NCI-H2196 (cell line): ENCODE measurements around the gene HCAR1.
"Not testable (repeated sequence)": the region's sequence is repeated elsewhere in the genome, so short reads cannot be mapped to it uniquely, and the experiment has no call there.

Experiments
- DNase-seq: peaks from one replicate; lab custom pipeline; 2025; ENCODE audit not compliant: unreplicated experiment; lab: John Stamatoyannopoulos, UW

HCAR1 gene, protein sequence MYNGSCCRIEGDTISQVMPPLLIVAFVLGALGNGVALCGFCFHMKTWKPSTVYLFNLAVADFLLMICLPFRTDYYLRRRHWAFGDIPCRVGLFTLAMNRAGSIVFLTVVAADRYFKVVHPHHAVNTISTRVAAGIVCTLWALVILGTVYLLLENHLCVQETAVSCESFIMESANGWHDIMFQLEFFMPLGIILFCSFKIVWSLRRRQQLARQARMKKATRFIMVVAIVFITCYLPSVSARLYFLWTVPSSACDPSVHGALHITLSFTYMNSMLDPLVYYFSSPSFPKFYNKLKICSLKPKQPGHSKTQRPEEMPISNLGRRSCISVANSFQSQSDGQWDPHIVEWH

GRCh38 chr12:122730215-122731014, at the start of gene HCAR1:
HCAR1 (minus strand) TSS chr12:122730844; CDS start chr12:122730339, 505 bp downstream.
- no peak for DNase-seq

DNA sequence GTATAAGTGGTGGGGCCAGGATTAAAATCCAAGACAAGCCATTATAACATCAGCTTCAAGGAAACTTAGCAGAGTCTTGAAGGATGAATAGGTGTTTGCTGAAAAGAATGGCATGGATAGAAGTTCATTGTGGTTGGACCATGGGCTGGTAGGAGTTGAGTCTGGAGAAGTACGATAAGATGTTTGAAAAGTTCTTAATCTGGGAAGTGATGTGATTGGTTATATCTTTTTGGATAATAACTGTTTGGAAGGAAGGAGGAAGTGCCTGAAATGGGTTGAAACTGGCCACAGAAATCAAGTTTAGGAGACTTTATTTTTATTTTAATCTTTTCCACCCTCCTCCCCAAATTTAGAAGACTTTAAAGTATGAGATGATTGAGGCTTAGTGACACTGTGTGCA, 26.9 kb upstream of the HCAR1 start:
- DNase-seq, result no peak

DNA sequence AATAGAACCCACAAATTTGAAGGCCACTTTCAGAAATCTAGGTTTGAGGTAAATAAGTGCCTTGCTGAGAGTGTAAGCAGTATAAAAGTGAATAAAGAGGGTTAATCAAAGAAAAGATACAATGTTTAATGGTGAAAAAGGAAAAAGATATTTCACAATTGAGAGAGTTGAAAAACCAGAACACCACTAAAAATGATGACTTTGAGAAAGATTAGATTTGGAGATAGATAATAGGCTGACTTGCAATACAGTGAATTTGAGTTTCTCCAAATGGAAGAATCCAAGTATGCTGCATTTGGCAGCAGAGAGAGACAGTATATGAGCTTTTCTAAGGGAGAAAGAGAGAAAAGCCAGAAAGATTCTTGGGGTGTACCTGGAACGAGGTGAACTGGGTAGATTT, 24.1 kb upstream of the HCAR1 start:
- DNase-seq, result no peak

DNA sequence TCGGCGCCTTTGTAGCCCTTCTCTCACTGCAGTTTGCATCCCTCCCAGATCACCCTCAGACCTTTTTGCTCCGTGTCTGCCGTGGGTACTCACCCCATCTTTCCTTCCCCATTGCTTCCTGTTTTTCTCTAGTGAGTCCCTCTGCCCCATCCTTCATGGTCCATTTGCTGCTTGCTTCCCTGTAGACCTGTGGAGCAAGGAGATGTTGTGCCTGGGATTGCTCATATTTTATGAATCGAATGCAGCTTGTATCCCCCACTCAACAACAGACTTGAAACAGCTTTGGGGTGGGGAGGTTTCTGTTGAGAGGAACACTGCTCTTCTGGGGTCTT, 22.6 kb upstream of the HCAR1 start:
- no peak for DNase-seq

DNA sequence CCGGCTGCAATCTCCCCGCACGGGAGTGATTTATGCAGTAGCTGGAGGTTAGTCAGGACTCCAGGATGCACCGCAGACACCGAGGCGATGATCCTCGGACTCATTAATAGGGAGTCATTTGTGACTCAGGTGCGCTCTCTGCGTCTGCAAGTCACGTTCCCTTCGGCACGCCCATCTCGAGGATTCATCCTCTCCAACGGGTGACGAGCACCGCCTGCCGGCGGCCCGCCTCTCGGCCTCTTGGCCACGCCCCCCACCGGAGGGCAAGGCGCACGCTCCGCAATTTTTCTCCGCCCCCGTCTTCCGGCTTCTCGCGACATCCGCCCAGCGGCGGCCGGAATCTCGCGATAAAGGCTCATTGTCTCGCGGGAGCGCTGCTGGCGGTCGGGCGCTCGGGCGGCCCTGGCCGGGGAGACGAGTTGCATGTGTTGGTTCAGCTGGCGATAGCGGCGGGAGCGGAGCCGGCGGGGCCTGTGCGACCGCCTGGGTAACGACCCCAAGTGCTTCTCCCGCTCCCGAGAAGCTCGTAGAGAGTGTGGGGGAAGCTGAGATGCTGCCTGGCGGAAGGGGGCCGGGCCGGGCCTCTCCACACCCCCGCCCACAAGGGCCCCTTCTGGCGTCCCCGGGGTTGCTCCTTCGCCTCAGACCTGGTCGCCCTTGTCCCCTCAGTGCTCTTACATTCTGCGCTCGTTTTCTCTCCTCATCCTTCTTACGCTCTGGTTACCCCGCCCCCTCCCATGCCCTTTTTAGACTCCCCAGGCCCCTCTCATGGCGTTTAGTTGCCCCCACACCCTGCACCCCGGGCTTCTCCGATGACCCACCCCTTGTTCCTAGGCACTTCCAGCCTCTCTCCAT, 22.0 kb upstream of the HCAR1 start, which contains the start of gene DENR:
DENR (plus strand) TSS at position 361 of the 855 bp plus-strand sequence. CDS start 878 bp downstream, outside the sequence.
- DNase-seq, result peak; percentile 99

- DNase-seq, result not testable (repeated sequence)
Measured at GRCh38 chr12:122750781-122751515, 20.3 kb upstream of the HCAR1 start.

- DNase-seq, result no peak
Measured at GRCh38 chr12:122749569-122750332, 19.1 kb upstream of the HCAR1 start.

GRCh38 chr12:122747224-122748135, 16.8 kb upstream of the HCAR1 start:
- no peak for DNase-seq

DNA sequence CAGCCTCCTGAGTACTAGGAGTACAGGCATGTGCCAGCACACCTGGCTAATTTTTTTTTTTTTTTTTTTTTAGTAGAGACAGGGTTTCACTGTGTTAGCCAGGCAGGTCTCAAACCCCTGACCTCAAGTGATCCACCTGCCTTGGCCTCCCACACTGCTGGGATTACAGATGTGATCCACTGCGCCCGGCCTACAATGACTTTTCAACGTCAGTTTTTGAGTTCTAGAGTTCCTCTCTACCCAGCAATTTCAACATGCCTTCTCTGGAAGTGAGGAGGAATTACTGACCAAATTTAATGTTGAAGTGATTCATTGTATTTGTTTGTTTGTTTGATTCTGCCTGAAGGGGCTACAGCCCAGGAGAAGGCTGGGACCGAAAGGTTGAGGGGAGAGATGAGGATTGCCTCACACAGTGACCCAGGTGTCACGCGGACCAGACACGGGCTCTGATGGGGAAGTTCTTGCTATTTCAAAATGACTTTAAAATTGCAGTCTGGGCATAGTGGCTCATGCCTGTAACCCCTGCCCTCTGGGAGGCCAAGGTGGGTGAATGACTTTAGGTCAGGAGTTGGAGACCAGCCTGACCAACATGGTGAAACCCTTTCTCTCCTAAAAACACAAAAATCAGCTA, 13.4 kb upstream of the HCAR1 start:
- DNase-seq, result no peak

- no peak for DNase-seq
Measured at GRCh38 chr12:122740351-122740750, 9.7 kb upstream of the HCAR1 start.

DNA sequence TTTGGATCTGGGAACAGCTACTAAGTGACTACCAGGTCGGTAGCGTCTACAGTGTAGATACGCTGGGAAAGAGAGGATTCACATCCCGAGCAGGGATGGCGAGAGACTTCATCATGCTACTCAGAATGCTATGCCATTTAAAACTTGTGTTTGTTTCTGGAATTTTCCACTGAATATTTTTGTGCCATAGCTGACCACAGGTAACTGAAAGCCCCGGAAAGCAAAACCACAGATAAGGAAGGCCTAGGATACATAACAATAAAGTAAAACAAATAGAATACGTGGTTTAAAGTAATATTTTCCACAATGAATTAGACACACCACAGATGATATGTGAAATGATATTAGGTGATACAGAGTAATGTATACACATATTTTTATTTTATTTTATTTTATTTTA, 7.9 kb upstream of the HCAR1 start:
- no peak for DNase-seq

DNA sequence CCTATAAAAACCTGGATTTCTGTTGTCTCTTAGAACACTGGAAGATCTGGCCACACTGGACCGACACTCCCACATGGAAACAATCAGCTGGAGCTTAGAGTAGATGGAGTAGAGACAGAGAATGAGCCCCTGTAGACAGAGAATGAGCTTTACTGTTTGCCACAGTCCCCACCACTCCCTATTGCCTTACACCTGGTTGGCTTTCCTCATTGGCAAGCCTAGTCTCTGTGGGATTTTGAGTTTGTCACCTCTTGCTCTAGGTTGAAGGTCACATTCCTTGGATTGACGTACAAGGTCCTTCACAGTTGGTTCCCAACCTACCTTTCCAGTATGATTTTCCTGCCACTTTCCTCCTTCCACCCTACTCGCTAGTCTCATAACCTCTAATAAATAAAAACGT, 2.0 kb upstream of the HCAR1 start:
- no peak for DNase-seq

GRCh38 chr12:122732170-122732569, 1.5 kb upstream of the HCAR1 start:
- DNase-seq, result no peak

DNA sequence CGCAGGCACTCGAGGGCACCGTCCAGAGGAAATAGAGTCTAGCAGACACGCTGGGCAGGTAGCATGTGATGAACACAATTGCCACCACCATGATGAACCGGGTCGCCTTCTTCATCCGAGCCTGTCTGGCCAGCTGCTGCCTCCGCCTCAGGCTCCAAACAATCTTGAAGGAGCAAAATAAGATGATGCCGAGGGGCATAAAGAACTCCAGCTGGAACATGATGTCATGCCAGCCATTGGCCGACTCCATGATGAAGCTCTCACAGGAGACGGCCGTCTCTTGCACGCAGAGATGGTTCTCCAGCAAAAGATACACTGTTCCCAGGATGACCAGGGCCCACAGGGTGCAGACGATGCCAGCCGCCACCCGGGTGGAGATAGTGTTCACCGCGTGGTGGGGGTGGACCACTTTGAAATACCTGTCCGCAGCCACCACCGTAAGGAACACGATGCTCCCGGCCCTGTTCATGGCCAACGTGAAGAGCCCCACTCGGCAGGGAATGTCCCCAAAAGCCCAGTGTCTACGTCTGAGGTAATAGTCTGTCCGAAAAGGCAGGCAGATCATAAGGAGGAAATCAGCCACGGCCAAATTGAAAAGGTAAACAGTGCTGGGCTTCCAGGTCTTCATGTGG, 945 bp downstream of the HCAR1 start:
- no peak for DNase-seq

GRCh38 chr12:122726080-122726558, 4.5 kb downstream of the HCAR1 start:
- no peak for DNase-seq

DNA sequence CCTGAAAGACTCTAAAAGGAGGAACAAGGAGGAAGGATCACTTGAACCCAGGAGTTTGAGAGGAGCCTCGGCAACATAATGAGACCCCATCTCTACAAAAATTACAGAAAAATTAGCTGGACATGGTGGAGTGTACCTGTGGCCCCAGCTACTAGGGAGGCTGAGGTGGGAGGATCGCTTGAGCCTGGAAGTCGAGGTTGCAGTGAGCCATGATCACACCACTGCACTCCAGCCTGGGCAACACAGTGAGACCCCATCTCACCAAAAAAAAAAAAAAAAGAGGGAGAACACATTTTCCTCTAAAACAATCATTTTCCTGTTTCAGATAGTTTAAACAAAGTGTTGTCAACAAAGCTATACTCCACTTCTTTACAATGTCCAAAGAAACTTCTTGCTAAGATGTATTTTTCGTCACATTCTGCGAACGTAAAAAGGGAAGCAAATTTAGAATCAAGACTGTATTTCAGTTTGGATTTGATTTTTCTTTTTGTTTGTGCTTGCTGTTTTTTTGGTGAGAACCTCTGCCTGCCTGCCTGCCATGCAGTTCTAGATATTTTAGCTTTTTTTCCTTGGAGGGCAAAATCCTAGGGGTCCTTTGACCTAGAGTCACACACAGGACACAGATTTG, 5.1 kb downstream of the HCAR1 start:
- no peak for DNase-seq

- DNase-seq, result no peak
Measured at GRCh38 chr12:122724641-122725243, 5.9 kb downstream of the HCAR1 start.
